T1000 (cell line): ENCODE data around the gene C1orf159.
A peak's percentile ranks its signal among the peaks of the same experiment; 100 is the strongest.

ENCODE experiments used
- DNase-seq: peaks from one replicate; lab custom pipeline; 2025; ENCODE audit warnings: mixed read lengths; lab: John Stamatoyannopoulos, UW

C1orf159 gene

DNA sequence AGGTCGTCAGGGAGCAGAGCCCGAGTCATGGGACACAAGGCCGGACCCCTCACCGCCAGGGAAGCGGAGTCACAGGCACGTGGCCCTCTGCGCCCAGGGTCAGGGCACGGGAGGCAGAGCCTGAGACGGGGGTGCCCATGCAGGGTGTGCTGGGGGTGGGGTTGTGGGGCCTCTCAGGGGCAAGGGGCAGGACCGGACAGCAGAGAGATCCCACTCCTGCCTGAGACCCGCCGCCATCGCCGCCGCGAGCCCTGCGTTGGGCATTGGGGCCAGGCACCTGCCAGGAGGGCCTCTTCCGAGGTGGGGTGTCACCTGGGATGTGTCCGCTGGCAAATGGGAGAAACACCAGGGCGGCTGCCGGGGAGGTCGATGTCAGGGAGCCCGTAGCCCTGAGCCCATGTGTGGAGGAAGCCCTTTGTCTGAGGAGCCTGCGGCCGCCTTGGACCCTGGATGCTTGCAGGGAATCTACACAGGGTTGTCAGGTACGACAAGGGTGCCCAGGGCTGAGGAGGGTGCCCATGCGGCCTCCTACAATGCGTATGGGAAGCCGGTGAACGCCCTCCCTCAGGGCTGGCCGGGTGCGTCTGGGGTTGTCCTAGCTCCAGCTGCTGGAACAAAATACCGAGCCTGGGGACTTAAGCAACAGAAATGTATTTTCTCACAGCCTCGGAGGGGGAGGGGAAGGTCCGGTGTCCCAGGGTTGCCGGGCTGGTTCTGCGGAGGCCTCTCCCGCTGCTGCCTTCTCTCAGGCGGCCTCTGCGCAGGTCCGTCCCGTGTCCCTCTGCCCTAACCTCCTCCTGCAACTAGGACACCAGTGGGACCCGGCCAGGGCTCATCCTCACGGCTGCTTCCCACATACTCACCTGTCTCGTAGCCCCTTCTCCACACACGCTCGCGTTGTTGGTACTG, 16.4 kb upstream of the C1orf159 start:
- no peak for DNase-seq

DNA sequence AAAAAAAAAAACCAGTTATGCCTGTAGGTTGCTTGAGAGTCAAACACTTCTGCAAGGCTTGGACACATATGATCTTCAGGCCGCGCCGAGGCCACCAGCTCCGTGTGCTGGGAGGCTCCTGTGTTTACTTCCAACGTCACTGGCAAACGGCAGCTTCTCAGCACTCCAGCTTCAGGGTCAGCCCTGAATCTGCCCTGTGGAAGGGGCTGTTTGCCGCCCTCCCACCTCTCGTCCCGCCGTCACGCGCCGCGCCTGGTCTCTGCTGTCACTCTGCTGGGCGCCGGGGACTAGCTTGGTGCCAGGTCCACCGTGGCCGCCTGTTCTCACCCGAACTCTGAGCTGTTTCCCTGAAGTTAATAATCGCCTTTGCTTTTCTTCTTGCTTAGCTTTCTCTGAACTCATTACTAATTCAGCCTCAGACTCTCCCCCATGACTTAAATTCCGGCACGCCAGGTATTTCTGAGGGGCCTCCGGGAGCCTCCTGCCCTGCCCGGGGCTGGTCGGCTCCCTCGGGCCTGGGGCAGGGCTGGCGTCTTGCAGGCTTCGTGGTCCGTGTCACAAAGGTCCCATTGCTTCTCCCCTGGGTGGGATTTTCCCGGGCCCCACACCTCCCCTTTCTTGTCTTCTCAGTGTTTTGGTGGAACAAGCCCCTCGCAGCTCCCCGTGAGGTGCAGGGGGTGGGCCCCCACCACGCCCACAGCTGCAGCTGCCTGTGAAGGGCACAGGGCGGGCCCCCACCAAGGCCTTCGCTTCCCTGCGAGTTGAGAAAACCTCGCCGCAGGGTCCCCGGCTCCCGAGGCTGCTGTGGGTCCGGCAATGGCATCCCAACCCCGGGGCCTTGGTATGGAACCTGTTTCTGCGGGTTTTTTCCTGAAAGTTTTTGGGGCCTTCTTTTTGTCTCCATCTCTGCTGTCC, 14.6 kb upstream of the C1orf159 start:
- no peak for DNase-seq

DNA sequence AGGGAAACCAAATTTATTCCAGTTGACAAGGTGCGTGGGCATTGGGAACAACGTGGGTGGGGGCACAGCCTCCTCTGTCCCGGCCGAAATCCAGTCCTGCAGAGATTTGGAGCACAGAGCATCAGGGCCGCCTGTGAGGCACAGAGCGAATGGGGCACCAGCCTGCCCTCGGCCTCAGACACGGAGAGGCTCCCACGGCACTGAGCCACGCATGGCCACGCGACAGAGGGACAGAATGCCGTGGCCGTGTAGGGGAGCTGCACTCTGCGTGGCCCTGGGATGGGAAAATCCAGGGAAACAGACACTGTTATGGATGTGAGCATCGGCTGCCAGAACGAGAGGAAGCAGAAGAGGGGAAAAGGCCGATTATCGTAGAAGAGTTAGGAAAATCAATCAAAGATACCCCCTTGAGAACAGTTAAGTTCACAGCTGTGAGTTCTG, 13.5 kb upstream of the C1orf159 start:
- DNase-seq, result no peak

DNA sequence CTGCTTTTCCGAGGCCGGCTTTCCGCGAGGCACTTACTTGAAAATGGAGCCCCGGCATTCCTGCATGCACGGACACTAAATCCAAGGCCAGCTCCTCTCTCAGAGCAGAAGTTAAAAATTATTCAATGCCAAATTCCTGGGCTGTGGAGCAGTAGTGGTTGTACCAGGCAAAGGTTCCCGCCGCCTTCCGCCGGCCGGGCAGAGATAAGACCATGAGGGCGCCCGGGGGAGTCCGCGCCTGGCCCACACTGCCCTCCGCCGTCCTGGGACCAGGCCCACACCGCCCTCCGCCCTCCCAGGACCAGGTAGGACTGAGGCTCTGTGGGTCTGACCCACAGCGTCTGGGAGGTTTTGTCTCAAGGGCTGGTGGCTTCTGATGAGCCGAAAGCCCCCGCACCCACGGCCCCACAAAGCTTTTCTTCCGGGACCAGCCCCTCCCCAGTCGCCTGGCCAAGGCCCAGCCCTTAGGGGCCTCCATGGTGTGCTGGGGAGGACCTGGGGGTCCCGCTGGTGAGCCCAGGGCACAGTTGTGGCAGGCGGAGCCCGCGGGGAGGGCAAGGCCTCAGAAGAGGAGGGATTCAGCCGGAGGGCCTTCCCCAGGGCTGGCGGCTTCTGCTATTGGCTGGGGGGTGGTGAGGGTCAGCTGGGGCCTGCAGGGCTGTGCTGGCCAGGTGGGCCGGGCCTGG, 12.7 kb upstream of the C1orf159 start:
- no peak for DNase-seq

DNA sequence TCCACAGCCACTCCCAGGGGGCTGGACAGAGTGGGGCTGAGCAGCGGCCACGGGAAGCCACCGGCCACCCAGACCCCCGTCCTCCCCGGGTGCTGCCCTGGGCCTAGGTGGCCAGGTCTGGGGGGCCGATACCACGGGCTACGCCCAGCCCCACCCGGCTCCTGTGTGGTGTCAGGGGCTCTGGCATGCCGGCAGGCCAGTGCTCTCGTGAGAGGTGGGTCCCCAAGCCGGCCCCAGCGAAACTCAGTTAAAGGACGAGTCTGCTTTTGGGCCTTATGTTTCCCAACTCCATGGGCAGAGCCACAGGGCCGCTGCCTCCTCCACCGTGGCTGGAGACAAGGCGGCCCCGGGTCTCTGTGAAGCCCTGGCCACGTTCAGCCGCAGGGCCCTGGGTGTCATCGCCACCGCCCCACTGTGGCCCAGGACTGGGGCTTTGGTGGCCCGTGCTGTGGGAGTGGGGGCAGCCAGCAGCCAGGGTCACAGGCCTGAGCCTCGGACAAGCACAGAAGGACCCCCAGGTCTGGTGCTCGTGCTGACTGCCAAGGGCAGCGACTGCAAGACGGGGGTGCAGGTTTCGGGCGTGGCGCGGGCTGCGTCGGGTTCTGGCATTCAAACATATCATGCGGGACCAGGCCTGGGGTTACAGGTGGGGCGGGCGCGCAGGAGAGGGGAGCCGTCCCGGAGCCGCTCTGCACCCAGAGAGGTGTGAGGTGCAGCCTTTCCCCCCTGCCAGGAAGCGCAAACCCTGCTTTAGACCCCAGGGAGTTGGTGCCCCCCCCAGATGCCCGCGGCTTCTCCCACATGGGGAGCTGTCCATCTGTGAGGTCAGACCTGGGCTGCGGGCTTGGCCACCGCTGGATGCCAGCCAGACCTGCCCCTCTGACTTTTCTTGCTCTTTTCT, 11.9 kb upstream of the C1orf159 start:
- DNase-seq, result no peak

DNA sequence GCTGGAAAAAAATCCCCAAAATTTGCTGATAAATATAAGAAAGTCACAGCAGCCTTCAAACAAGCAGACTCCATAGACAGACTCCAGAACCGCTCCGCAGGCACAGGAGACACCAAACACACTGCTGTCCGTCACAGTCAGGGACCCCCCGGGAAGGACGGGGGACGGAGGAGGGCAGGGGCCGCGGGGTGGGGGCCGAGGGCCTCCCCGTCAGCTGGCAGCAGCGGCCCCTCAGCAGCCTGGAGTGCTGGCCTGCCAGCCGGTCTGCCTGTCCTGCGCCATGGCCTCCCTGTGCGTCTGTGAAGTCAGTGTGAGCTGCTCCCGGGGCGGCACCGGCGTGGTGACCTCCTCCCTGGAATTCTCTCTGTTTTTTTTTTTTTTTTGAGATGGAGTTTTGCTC, 10.1 kb upstream of the C1orf159 start:
- DNase-seq, result no peak

DNA sequence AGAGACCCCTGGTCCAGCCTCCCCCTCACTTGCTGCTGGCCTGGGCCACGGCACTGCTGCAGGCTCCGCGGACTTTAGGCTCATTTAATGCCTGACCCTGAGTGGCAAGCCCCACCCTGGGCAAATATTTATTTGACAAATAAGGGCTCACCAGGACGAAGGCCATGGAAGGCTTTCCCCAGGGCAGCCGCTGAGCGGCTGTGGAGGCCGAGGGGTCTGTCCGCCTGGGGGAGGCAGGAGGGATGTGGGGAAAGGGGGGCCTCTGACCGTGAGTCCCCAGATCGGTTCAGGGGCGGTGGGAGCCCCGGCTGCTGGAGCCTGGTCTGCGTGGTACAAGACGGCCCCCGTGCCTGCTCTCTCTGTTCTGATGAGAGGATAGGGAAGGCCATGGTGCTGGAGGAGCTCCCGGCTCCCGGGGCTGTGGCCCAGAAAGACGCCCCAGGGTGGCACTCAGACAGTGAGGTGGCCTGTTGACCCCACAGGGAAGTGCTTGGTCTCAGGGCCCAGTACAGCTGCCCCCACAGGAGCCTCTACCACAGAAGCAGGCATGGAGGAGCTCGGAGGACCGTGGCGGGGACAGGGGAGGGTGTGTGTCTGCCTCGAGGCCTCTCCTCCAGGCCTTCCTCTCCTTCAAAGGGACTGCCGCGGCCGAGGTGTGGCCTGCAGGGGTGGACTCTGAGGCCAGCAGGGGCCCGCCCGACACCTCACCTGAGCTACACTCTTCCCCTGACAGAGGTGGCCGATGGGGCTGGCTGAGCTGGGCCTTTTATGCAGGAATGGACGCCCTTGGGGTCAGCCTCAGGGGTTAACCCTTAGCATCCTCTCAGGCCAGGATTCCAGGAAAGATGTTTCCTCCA, 9.1 kb upstream of the C1orf159 start:
- no peak for DNase-seq

DNA sequence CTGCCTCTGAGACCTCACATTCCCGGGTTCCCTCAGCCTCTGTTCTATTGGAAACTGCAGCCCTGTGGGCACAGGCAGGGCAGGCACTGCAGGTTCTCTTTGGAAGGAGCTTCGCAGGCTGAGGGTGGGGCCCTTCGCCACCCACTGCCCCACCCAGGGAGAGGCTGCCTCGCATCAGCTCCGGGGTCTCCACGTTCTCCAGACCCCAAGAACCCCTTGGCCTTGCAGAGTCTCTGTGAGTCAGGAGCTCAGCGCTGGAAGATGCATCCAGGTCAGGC, 8.6 kb upstream of the C1orf159 start:
- DNase-seq, result no peak

DNA sequence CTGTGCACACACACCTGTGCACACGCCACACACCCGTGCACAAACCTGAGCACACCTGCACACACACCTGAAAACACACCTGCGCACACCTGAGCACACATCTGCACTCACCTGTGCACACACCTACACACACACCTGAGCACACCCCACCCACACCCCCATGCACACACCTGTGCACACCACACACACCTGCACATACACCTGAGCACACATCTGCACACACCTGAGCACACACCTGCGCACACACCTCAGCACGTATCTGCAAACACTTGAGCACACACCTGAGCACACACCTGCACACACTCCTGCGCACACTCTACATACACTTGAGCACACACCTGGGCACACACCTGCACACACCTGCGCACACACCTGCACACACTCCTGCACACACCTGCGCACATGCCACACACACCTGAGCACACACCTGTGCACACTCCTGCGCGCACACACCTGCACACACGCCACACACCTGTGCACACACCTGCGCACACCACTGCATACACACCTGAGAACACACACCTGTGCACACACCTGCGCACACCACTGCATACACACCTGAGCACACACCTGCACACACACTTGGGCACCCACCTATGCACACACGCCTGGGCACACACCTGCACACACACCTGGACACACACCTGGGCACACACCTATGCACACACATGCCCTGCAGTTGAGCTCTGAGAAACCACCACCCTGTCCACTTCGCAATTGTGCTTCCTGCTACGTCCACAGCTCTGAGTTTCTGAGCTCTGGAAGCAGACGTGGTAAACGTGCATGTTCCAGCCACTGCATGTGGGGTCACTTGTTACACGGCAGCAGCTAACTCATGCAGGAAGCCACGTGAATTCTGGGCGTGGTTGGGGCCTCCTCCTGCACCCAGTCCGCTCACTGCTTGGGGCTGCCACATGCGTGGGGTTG, 8.0 kb upstream of the C1orf159 start:
- no peak for DNase-seq

DNA sequence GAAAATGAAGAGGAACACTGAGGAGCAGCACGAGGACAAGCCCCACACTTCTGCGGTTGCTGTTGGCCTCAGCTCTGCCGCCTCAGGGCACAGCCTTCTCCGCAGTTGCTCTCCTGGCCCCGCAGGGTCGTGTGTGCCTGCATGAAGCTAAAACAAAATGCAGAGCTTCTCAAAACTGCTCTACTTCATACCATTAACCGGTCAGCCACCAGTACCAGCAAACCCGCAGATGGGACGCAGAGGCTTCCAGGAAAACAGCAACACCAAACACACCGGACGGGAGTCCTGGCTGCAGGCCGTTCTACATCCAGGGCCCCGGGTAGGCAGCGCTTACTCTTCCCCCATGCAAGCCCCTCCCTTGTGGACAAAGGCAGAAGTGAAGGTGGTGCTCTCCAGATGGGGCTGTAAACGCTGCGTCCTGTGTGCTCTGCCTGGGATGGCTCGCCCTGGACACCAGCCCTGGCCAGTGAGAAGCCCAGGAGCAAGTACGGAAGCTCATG, 7.1 kb upstream of the C1orf159 start:
- DNase-seq, result peak; percentile 9

DNA sequence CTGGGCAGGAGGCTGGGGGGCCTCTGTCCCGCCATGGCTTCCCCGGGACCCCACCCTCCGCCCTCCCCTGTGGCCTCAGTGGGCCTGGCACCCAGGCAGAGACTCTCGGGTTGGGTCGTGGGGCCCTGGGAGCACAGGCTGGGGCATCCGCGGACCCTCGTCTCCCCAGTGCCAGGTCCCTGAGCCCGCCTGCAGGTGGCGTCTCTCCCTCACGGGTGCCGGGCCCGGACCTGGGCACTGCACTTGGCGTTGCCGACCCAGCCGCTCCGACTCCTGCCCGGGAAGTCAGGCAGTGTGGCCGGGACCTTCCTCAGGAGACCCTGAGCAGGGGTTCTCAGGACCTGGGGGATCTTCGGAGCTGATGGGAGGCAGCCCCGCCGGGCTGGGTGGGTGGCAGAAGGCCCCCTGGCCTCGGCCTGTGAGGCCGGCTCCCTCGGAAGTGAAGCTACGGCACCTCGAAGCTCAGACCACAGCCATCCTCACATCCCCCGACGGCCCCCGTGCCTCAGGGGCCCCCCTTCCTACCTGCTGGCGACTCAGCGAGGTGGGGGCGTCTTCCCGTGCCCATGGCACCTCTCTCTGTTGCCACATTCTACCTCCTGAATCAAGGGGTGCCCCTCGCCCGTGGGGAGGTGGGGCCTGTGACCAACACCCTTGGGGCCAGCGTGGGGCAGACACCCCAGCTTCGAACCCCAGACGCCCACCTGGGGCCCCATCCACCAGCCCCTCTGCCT, 6.4 kb upstream of the C1orf159 start:
- DNase-seq, result peak; percentile 73

DNA sequence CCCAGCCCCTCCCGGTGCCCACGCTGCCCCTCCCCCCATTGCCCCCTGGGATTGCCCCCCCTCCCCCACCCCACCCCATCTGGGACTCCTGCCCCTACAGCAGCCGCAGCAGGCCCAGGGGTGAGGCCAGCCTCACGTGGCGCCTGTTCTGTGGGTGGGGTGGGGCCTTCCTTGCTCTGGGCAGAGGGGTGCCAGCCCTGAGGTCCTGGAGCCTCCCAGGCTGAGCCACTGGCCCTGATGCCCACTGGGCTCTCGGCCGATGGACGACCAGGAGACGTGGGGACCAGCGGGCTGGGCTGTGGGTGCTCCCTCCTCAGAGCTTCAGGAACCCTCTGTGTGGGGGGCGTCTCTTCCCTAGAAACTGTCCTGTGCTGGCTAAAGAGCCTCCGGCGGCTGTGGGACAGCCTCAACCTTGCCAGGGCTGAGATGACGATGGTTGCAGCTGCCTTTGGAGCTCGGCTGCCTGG, 5.8 kb upstream of the C1orf159 start:
- DNase-seq, result no peak

DNA sequence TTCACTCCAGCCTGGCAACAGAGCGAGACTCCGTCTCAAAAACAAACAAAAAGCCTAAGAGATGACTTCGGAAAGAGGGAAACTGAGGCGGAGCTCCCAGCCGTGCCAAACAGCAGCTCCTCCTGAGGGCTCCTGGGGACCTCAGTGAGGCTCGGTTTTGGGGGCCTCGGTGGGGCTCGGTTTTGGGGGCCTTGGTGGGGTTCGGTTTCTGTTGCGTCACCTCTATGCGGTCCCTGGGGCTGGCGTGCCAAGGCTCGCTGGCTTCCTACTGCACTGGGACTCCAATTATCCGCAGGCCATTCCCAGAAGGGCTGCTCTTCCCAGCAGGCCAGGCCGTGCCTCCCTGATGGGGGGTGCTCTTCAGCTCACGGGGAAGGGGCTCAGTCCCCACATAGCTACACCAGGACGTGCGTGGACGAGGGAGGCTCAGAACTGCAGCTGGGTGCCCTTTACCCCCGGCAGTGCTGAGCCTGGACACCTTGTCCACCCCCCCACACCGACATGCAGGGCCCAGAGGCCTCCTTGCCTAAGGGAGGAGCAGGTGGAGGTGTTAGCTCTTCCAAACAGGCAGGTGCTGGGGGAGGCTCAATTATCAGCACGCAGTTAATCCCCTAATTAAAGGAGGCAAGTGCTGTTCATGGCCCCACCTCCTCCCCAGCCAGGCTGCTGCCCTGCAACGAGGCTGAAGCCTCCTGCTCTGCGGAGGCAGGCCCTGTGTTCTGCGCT, 5.1 kb upstream of the C1orf159 start:
- DNase-seq, result no peak

DNA sequence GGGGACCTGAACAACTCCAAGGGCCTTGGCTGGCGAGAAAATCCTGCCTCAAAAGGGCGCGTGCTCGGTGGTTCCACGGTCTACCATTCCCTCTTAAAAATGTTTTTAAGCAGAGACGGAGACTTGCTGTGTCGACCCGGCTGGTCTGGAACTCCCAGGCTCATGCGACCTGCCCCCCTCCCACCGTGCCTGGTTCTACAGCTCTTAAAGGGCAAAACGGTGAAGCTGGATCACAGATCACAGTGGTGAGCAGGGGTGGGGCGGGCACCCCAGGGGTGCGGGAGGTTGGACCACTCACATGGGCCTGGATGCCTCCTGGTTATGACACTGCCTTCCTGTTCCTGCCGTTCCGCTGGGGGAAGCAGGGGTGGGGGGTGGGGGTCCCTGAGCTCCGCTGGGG, 4.2 kb upstream of the C1orf159 start:
- no peak for DNase-seq

DNA sequence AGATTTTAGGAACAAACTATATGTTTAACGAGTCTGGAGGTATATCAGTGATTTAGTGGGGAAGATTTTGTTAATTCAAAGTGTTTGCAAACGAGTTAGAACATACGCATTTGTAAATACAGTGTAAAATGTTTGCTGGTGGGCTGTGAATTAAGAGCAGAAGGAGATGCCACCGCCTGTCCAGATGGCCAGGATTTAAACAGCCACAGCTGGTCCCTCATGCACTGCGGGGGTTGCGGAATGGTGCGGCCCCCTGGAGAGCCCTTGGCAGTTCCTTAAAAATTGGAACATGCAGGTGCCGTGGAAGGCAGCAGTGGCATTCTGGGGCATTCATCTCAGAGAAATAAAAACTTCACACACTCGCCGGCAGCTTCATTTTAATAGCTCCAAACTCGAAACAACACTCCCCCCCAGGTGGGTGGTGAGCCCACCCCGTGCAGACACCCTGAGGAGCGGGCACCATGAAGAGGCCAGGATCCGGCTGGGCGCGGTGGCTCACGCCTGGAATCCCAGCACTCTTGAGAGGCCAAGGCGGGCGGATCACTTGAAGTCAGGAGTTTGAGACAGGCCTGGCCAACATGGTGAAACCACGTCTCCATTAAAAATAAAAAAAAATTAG, 3.5 kb upstream of the C1orf159 start:
- DNase-seq, result no peak

DNA sequence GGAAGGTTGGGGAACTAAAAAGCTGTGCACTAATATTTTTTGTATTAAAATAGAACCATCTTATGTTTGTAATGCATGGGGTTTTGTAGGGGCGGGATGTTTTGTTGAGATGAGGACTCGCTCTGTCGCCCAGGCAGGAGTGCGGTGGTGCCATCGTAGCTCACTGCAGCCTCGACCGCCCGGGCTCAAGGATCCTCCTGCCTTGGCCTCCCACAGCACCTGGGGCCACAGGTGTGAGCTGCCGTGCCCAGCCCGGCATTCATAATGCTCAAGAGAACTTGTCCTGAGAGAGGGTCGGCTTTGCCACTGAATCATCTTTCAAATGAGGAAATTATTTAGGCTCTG, 3.0 kb upstream of the C1orf159 start:
- no peak for DNase-seq
